ENCODE measurements around the gene TNS4.
"Not testable (repeated sequence)": the region's sequence is repeated elsewhere in the genome, so short reads cannot be mapped to it uniquely, and the experiment has no call there.

TNS4 gene, protein sequence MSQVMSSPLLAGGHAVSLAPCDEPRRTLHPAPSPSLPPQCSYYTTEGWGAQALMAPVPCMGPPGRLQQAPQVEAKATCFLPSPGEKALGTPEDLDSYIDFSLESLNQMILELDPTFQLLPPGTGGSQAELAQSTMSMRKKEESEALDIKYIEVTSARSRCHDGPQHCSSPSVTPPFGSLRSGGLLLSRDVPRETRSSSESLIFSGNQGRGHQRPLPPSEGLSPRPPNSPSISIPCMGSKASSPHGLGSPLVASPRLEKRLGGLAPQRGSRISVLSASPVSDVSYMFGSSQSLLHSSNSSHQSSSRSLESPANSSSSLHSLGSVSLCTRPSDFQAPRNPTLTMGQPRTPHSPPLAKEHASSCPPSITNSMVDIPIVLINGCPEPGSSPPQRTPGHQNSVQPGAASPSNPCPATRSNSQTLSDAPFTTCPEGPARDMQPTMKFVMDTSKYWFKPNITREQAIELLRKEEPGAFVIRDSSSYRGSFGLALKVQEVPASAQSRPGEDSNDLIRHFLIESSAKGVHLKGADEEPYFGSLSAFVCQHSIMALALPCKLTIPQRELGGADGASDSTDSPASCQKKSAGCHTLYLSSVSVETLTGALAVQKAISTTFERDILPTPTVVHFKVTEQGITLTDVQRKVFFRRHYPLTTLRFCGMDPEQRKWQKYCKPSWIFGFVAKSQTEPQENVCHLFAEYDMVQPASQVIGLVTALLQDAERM

DNA sequence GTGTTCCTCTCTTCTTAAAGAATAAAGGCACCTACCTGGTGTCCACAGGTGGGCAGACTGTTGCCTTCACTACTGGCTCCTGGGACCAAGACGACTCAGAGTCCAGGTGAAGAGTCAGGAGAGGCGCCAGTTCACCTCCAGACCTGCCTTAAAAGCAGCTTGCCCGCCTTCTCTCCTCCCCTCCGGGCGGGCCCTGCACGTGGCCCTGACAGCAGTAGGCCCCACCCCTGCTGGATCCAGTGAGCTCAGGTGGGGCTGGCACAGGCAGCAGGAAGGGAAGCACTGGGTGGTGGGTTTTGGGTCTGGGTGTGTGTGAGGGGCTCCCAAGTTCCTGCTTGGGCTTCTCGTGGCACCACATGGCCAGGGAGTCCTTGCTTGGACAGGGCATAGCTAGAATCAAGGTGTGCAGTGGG is at the start of gene TNS4:
TNS4 (minus strand) TSS at position 125 of the 413 bp plus-strand sequence. CDS start 5,198 bp downstream, outside the sequence.
- peak; percentile 66 for DNase-seq (ENCODE audit: low spot score)

DNA sequence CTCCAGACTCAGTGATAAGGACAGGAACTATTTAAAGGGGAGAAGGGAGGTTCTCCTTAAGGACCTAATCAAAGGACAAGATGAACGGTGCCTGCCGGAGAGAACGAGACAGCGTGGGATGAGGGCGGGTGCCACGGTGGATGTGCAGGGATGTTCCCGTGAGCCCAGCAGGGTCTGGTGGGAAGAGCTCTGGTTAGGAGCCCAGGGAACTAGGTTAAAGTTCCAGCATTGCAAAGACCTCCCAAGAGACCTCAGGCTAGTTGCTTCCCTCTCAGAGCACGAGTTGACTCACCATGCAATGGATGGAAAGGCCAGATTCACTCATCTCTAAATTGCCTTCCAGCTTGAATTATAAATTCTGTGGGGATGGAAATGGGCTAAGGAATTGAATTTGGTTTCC is 49.2 kb upstream of the TNS4 start:
- DNase-seq (ENCODE audit: low spot score): no peak

DNA sequence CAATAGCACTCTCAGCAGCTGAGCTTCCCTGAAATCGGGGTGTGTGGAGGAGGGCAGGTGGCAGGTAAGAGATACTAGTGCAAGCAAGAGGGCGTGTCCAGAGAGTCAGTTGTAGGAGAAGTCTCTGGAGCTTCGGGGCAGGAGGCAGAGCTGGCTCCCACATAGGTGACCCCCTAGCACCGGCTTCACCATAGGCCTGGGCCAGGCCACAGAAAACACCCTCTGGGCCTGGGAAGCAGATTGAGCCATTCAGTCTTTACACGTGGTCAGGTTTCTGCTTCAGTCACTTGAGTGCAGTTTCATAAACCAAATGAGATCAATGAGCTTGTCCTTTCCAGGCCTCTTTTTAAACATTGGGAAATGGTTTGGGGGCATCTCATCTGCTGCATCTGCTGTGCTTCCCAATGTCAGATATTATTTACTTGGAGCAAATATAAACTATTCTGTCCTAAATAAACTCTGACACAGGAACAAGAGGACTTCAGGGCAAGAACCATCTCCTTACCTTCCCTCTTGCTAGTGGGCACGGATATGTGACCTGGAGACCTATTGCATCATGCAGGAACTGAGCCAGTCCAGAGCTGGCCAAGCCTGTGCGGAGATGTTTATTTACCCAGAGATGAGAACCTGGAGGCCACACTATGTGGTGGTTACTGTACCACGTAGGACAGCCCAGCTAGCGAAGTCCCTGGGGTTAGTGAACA is 47.7 kb upstream of the TNS4 start:
- DNase-seq (ENCODE audit: low spot score): no peak

DNA sequence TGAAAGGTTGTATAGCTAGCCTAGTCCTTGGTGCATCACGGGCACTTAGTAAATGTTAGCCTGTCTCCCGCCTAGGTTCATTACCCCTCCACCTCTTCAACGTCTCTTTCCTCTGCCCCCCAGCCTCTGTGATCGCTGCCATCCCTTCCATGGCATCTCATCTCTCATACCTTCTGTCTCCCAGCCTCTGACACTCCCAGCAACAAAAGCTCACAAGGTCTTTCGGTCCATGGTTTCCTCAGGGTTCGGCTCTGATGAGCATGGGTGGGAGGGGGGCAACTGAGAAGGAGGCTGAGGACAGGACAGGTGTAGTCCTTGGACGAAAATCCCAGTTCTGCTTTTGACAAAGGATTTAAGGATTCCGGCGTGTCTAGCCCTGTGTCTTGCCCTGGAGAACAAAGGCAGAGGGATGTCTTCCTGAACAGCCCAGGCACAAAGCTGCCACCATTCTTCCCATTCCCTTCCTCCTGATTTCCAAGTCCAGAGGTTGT is 47.1 kb upstream of the TNS4 start:
- DNase-seq (ENCODE audit: low spot score): no peak

DNA sequence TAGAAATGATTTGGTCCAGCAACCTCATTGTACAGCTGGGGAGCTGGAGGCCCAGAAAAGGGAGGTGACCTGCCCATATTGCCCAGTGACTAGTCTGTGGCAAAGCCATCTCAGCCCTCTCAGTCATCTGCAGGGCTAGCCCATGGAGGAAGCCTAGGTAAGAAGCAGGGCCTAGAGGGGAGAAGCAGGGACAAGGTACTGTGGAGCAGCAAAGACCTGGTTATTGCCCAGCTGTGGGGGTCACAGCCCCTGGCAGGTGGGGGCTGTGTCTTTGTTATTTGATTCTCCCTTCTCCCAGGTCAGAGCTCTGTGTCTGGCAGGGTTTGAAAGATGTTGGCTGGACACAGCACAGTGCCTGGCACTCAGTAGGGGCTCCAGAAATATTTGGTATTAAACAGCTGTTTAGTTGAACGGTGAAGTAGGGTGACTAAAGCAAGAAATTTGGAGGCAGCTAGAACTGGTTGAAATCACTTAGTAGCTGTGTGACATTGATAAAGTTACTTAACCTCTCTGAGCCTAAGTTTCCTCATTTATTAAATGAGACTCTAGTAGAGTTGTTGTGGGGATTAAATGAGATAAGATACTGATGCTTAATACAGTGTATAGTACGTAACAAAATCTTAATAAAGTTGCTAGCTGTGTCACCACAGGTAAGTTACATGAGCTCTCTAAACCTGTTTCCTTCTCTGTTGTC is 46.5 kb upstream of the TNS4 start:
- no peak for DNase-seq (ENCODE audit: low spot score)

DNA sequence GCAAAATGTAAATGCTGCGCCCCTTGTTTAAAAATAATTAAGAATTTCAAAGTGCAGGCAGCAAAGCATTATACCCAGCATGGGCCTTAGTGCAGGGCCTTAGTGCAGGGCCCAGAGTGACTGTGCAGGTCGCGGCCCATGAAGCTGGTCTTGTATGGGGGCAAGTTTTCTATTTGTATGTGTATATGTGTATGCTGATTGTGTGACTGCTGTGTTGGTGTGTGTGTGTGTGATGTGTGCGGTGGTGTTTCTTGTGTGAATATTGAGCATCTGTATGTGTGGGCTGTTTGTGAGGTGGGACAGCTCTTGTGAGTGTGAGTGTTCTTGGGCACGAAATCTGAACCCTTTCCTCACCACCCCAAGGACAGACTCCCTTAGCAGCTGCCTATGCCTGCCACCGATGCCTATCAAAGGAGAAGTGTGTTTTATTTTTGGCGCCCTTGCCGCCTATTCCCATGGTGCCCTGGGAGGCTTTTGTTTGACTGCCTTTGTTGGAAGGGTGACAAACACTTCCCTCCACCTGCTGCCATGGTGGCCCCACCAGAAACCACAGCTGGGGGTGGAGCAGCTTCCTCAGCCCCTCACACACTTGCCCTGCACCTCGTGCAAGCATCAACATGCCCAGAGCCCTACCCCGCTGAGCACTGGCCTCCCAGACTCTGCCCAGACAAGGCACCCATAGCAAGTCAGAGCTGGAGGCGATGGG is 45.8 kb upstream of the TNS4 start:
- no peak for DNase-seq (ENCODE audit: low spot score)

DNA sequence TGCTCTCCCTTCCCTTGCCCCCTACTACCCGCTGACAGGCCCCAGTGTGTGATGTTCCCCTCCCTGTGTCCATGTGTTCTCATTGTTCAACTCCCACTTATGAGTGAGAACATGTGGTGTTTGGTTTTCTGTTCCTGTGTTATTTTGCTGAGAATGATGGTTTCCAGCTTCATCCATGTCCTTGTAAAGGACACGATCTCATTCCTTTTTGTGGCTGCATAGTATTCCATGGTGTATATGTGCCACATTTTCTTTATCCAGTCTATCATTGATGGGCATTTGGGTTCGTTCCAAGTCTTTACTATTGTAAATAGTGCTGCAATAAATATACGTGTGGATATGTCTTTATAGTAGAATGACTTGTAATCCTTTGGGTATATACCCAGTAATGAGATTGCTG is 45.1 kb upstream of the TNS4 start:
- DNase-seq (ENCODE audit: low spot score): not testable (repeated sequence)

DNA sequence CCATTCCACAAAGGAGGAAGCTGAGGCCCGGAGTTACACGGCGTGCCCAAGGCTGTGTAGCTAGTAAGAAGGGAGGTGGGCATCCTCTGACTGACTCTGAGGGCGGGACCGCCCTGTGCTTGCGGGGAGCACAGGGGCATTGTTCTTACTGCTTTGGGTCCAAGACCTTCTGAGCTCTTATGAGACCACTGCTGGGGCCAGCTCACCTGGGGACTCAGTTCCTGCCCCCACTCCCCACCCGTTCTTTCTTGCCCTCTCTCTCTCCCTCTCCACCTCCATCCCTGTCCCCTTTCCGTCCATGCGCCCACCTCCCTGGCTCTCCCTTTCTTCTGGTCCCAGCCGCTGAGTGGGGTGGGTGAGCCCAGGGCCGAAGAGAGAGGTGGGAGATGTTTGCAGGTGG is 44.2 kb upstream of the TNS4 start:
- DNase-seq (ENCODE audit: low spot score): no peak

DNA sequence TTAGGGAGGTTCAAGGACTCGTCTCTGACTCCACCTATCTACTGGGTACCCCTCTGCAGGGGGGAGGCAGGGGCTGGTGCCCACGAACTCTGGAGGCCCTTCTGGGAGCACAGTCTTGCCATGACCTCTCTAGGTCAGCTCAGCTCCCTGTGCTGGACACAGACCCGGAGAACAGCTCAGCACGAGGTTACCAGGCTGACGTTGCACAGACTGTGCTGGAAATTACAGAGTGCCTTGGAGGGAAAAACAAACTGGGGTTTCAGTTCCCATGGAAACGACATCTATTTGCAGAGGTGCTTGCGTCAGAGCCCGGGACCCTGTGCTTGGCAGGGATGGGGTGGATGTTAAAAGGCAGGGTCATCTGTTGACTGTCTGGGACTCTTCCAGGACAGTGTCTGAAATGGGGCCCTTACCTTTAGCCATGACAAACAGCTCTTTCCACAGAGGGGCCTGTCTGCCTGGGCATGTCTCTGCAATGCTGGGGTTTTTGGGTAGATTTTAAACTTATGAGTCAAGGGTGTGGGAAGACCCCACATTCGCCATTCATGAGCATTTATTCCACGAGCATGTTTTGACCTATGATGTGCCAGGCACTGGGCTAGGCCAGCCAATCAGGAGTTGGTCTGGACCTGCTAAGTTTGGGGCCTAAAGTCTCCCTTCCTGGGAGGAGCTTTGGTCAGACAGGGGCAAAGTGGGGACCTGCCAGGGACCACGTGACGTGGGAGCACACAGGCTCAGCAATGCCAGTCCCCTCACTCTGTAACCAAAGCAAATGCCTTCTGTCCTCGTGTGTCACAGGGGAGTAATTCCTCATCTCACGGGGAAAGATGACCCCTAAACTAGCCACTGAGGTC is 41.4 kb upstream of the TNS4 start:
- DNase-seq (ENCODE audit: low spot score): no peak

DNA sequence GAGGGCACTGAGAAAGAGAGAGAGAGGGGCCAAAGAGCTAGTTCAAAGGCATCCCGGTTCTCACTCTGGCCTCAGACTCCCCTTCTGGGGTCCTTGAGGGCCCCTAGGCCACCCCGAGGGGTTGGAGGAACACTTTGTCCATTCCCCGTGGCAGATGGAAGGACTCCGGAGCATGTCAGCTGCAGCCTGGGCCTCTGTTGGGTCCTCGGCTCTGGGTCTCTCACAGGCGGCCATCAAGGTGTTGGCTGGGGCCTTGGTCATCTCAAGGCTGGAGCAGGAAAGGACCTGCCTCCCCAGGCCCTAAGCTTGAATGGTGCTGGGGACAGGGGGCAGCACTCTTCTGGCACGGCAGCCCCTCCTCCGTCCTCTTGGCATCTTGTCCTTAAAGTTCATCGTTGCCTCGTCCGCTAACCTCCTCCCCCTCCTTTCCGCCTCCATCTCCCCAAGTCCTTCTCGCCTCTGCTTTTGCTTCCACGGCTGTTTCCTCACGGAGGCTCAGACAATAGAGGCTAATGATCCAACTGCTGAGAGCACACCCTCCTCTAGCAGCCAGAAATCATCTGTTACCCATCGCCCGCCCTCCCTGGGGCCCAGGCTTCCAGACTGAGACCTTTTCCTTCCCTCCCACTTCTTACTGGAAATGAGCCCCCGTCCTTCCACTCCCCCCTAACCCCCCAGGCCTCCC is 40.6 kb upstream of the TNS4 start:
- DNase-seq (ENCODE audit: low spot score): no peak

DNA sequence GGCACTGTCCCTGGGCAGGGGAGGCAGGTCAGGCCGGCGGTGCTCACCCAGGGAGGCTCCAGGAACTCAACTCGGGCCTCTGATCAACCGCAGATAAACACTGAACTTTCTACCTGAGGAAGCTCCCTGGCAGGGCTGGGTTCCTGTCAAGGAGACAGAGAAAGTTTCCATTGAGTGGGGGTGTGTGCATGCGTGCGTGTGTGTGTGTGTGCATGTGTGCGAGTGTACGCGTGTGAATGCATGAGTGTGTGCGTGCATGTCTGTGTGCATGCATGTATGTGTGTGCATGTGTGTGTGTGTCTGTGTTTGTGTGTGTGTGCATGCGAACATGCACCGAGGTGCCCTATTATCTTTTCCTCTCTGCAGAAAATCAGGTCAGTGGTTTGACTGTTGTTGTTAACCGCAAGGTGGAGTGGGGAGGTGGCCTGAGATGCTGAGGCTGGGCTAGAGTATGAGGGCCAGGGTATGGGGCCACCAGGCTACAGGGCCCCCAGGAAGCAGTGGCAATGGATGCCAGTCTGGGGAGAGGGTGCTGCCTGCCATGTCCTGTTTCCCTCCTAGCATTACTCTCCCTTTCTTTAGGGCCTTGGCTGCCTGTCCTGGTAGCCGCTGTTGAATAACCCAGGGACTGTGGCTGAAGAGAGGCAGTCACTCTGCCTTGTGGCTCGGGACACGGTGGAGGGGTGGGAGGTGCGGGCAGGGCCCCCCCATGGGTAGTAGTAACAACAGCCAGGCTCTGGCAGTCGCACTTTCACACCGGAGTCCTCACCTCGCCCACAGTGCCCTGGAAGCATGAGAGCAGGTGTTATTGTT is 39.8 kb upstream of the TNS4 start:
- DNase-seq (ENCODE audit: low spot score): no peak

DNA sequence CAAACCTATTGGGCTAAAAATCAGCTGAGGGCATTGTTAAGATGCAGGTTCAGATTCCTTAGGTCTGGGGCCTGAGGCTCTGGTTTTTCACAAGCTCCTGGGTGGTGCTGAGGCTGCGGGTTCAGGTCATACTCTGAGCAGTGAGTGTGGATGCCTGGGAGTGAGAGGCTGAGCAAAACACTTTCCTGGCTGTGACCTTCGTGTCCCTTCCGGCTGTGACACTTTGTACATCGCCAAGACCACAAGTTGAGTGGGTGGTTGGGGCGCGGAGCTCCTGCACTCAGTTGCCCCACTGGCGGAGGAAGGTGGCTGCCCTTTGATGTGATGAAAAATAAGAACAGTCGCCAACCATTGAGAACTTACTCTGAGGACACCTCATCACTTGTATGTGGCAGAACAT is 39.0 kb upstream of the TNS4 start:
- no peak for DNase-seq (ENCODE audit: low spot score)

DNA sequence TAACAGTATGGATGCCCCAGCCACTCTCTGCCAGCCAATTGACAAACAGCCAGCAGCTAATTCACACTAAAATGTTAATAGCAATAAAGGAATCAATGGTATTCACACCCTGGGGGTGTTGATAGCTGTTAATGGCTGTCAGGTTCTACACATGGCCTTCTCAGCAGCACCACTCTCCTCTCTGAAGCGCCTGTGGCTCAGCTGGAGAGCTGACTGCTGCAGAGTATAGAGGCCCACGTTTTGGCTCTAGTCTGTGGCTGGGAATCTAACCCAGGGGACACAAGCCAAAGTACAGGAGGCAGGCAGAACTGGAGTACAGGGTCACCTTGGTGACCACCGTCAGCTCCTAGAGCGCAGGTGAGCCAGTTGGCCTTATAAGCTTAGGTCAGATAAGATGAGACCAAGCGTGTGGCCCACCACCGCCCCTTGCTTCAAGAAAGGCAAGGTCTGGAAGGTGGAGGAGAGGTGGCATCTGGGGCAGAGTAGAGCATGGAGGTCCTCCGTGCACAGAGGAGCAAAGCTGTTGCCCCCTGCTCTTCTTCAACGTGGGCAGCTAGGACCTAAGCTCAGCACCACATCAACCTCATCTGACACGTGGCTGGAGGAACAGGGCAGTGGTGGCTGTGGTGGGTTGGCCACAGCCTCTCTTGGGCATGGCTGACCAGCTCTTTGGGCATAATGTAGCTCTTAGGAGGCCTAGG is 38.4 kb upstream of the TNS4 start:
- DNase-seq (ENCODE audit: low spot score): no peak

DNA sequence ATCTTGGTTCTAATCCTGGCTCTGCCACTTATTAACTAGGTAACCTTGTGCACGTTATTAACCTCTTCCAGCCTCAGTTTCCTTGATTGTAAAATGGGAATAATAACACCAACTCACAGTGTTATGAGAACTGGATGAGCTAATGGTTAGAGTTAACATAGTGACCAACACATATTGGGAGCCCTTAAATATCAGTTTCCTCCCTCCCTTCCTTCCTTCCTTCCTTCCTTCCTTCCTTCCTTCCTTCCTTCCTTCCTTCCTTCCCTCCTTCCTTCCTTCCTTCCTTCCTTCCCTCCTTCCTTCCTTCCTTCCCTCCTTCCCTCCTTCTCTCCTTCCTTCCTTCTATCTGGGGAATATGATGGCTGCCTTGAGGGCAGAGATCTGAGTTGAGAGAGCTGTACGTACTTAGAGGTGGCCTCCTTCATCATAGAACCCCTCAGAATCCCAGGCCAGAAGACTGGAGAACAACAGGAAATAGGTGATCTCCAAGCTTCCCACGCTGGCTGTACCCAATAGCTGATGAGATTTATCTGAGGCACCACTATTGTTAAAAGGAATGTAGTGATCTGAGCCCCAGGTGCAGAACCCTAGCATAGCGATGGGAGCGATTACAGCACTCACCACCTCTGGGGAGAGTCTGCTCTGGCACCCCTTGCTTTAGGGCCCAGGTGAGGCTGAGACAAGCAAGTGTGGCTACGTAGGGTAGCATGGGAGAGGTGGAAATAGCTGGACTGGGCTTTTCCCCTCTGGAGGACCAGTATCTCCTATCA is 37.7 kb upstream of the TNS4 start:
- no peak for DNase-seq (ENCODE audit: low spot score)

DNA sequence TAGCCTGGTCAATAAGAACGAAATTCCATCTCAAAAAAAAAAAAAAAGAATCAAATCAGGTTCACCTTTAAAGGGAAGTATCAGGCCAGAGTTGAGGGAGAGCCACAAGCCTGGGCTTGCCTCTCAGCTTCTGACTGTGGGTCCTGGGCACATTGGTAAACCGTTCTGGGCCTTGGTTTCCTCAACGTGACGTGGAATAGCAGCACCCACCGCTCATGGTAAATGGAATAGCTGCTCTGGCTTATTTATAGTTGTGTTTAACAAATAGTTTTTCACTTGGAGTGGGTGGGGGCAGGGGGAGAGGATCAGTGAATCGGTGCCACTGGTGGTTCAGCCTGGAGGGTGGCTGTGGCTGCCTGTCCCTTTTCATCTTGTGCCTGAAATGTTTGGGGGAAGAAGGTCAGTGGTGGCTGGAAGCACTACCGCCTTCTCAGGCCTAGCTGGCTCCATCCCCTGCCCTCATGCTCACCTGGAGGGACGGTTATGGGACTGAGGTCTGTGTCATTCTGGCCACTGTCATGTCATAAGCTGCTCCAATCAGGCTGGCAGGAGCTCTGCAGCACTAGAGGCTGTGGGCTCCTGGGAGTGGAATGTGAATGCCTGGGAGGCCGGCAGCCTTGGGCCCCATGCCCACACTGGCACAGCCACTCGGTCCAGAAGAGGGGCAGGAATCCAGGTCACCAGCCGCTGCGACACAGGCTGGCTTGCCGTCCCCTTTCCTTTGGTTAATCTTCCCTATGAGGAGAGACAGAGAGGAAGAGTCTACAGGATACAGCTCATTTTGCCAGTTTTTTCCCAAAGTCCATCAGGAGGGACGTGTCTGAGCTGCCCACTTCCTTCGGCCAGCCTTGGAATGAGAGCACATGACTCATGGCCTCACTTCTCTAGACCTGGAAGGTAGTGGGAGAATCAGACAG is 36.9 kb upstream of the TNS4 start:
- DNase-seq (ENCODE audit: low spot score): no peak
